ENCODE results near the gene ILF2.
A peak's percentile ranks its signal among the peaks of the same experiment; 100 is the strongest.

The ILF2 gene

GRCh38 chr1:153616144-153616916 lies 54.5 kb downstream of the ILF2 start, which contains the start of gene S100A14:
Gene S100A14 (minus strand): TSS chr1:153616325. CDS start chr1:153615858, 467 bp downstream.
- DNase-seq (ENCODE audit: extremely low read depth, low read depth): no peak
- no peak for TF ChIP-seq CTCF (IDR thresholded peaks at IDR 0.05; ENCODE audit: low read depth, low read length)

GRCh38 chr1:153615406-153615805 lies 55.4 kb downstream of the ILF2 start:
- no peak for DNase-seq (ENCODE audit: extremely low read depth, low read depth)

GRCh38 chr1:153614906-153615305 lies 55.9 kb downstream of the ILF2 start:
- no peak for DNase-seq (ENCODE audit: extremely low read depth, low read depth)
- no peak for TF ChIP-seq CTCF (IDR thresholded peaks at IDR 0.05; ENCODE audit: low read depth, low read length)

More at GRCh38 chr1:153615406-153615805, 55.4 kb downstream of the ILF2 start:
- TF ChIP-seq CTCF (IDR thresholded peaks at IDR 0.05; ENCODE audit: low read depth, low read length): no peak

- TF ChIP-seq CTCF (IDR thresholded peaks at IDR 0.05; ENCODE audit: low read depth, low read length): no peak; the same call in 1 of the 2 replicates
- no peak for DNase-seq (ENCODE audit: extremely low read depth, low read depth)
Measured at GRCh38 chr1:153614189-153614900, 56.4 kb downstream of the ILF2 start.

- no peak for DNase-seq (ENCODE audit: extremely low read depth, low read depth)
- no peak for TF ChIP-seq CTCF (IDR thresholded peaks at IDR 0.05; ENCODE audit: low read depth, low read length)
Measured at GRCh38 chr1:153613406-153613805, 57.4 kb downstream of the ILF2 start.

- no peak for TF ChIP-seq CTCF (IDR thresholded peaks at IDR 0.05; ENCODE audit: low read depth, low read length)
Measured at GRCh38 chr1:153612755-153613331, 58.0 kb downstream of the ILF2 start, which contains the start of gene S100A16. Gene S100A16 (minus strand): TSS chr1:153613137. CDS start chr1:153608151, 4,986 bp downstream.

More at GRCh38 chr1:153612755-153613331, 58.0 kb downstream of the ILF2 start, which contains the start of gene S100A16:
- peak; percentile 37 for DNase-seq (ENCODE audit: extremely low read depth, low read depth)
